Endothelial cell of umbilical vein (primary cell): ENCODE results near the gene XYLT1. TPM values are rescaled to one million over a fixed set of nuclear protein-coding genes. Genes with fewer than 3 reads are reported as not detected.

Source experiments
- BruUV-seq: library from RNA; stranded (reverse); fragments of 400-500 nt; replicated peaks from 2 replicates; lab custom pipeline; 2021; lab: Mats Ljungman, UMichigan
- CTCF ChIA-PET: fragments of 300-600, 350-600 bp; sonication (Branson Sonifier 250); formaldehyde crosslinking; loops from one replicate; lab custom pipeline; 2021; ENCODE audit warnings: antibody characterized with exemption, inconsistent platforms; lab: Charles Lee
- POLR2A ChIA-PET: fragments of 300-600, 350-600 bp; sonication (Branson Sonifier 250); formaldehyde crosslinking; loops from one replicate; lab custom pipeline; 2021; ENCODE audit warnings: antibody characterized with exemption, inconsistent platforms; lab: Charles Lee
- DNase-seq: peaks from one replicate; pipeline ENCODE4 v3.0.0-alpha.2; 2011; ENCODE audit warnings: low read depth, low spot score
- FAIRE-seq: peaks from 2 replicates; lab custom pipeline; 2011; peaks lifted over from hg19 to GRCh38; lab: Jason Lieb, UNC
- H2AFZ ChIP-seq: 2 replicates; pipeline ENCODE4 v1.6.0; 2012; ENCODE audit warnings: low read depth, low read length, control low read depth, inconsistent platforms
- H3K27ac ChIP-seq: 2 replicates; pipeline ENCODE4 v1.5.1; 2011; ENCODE audit warnings: low read depth, mild to moderate bottlenecking, control low read depth, low read length, moderate library complexity; ENCODE audit not compliant: insufficient read depth
- H3K27me3 ChIP-seq, 2 experiments: 2 replicates each; pipeline versions ENCODE4 v1.6.0 to v1.6.1; 2011; ENCODE audit warnings: low read length in 2 of 2, mixed read lengths in 1 of 2; ENCODE audit not compliant: control insufficient read depth in 2 of 2, insufficient read depth in 2 of 2
- H3K36me3 ChIP-seq, 2 experiments: 2 replicates in 1 of 2; 3 replicates in 1 of 2; pipeline ENCODE4 v1.5.1; 2011; ENCODE audit warnings: low read length in 2 of 2, mild to moderate bottlenecking in 1 of 2, moderate library complexity in 1 of 2; ENCODE audit not compliant: control insufficient read depth in 2 of 2, insufficient read depth in 2 of 2; ENCODE audit errors: extremely low read depth in 1 of 2
- H3K4me1 ChIP-seq: 3 replicates; pipeline ENCODE4 v1.5.1; 2011; ENCODE audit warnings: mild to moderate bottlenecking, low read length; ENCODE audit not compliant: control insufficient read depth, insufficient read depth; ENCODE audit errors: extremely low read depth
- H3K4me2 ChIP-seq: 2 replicates; pipeline ENCODE4 v1.6.1; 2011; ENCODE audit warnings: low read length, control low read depth, mixed read lengths; ENCODE audit not compliant: insufficient read depth
- H3K4me3 ChIP-seq, 3 experiments: fragments of 200-600 bp in 1 of 3; sonication (generic), shearing (Covaris generic) in 1 of 3; replicated peaks in 1 of 3; 2 replicates each; pipeline ENCODE4 v1.5.1; 2011 to 2016; ENCODE audit warnings: control low read depth in 3 of 3, low read length in 3 of 3, mild to moderate bottlenecking in 2 of 3, inconsistent platforms in 1 of 3, low read depth in 1 of 3, moderate library complexity in 1 of 3; ENCODE audit not compliant: insufficient read depth in 1 of 3
- H3K79me2 ChIP-seq: 2 replicates; pipeline ENCODE4 v1.6.0; 2012; ENCODE audit warnings: low read length, inconsistent platforms; ENCODE audit not compliant: control insufficient read depth, insufficient read depth
- H3K9ac ChIP-seq: replicated peaks from 2 replicates; pipeline ENCODE3; 2011; ENCODE audit warnings: low read length, control low read depth; ENCODE audit not compliant: insufficient read depth; ENCODE audit errors: extremely low read depth
- H3K9me1 ChIP-seq: replicated peaks from 3 replicates; pipeline ENCODE4 v1.6.0; 2011; ENCODE audit warnings: mild to moderate bottlenecking, low read length; ENCODE audit not compliant: control insufficient read depth, insufficient read depth; ENCODE audit errors: extremely low read depth
- H3K9me3 ChIP-seq: replicated peaks from 2 replicates; pipeline ENCODE4 v1.5.1; 2012; ENCODE audit warnings: low read length, inconsistent platforms; ENCODE audit not compliant: control insufficient read depth, insufficient read depth
- H4K20me1 ChIP-seq: replicated peaks from 2 replicates; pipeline ENCODE3; 2011; ENCODE audit warnings: mild to moderate bottlenecking, low read length; ENCODE audit not compliant: control insufficient read depth, insufficient read depth; ENCODE audit errors: extremely low read depth
- CTCF ChIP-seq, 2 donors: IDR thresholded peaks; 1 replicate in 1 of 2; 2 replicates in 1 of 2; pipeline ENCODE4 v1.5.1; 2011; ENCODE audit warnings: low read length in 2 of 2, mild to moderate bottlenecking in 2 of 2, moderate library complexity in 2 of 2, control low read depth in 1 of 2, inconsistent platforms in 1 of 2, low read depth in 1 of 2; ENCODE audit not compliant: insufficient read depth in 1 of 2; ENCODE audit errors: extremely low read depth in 1 of 2
- EZH2 ChIP-seq: IDR thresholded peaks from 2 replicates; pipeline ENCODE4 v1.6.1; 2012; ENCODE audit warnings: borderline replicate concordance, low read depth, mild to moderate bottlenecking, moderate library complexity, low read length, inconsistent platforms; ENCODE audit not compliant: severe bottlenecking
- FOS ChIP-seq: IDR thresholded peaks from 2 replicates; pipeline ENCODE4 v1.6.1; 2011; ENCODE audit warnings: mild to moderate bottlenecking, low read length, moderate library complexity, borderline replicate concordance; ENCODE audit not compliant: insufficient read depth
- GATA2 ChIP-seq: IDR thresholded peaks from 2 replicates; pipeline ENCODE4 v1.7.0; 2011; ENCODE audit warnings: low read depth, mild to moderate bottlenecking, moderate library complexity, mixed read lengths, low read length; ENCODE audit not compliant: insufficient read length, insufficient read depth
- JUN ChIP-seq: IDR thresholded peaks from 2 replicates; pipeline ENCODE4 v1.6.1; 2011; ENCODE audit warnings: borderline replicate concordance, low read depth; ENCODE audit not compliant: insufficient read length, insufficient read depth
- MAX ChIP-seq: IDR thresholded peaks from 2 replicates; pipeline ENCODE4 v1.6.1; 2011; ENCODE audit not compliant: insufficient read depth, insufficient read length
- MYC ChIP-seq: IDR thresholded peaks from one replicate; pipeline ENCODE4 v1.6.1; 2011; ENCODE audit warnings: mild to moderate bottlenecking, low read depth, low read length
- POLR2A ChIP-seq: IDR thresholded peaks from 2 replicates; pipeline ENCODE4 v1.6.1; 2012; ENCODE audit warnings: low read depth, mild to moderate bottlenecking, control low read depth, low read length
- POLR2AphosphoS5 ChIP-seq: IDR thresholded peaks from 2 replicates; pipeline ENCODE4 v1.6.1; 2012; ENCODE audit warnings: low read depth, mild to moderate bottlenecking, control low read depth, low read length, moderate library complexity; ENCODE audit not compliant: insufficient read depth
- dilution Hi-C: fragments of 300-500 bp; cut with MboI; formaldehyde crosslinking; loops from one replicate; pipeline ENCODE4 v1.15.0; 2019; ENCODE audit warnings: low sequenced_read_pairs; ENCODE audit not compliant: extremely low pct_ligation_motif_present
- intact Hi-C: fragments of 100-400 bp; cut with micrococcal nuclease; formaldehyde crosslinking; loops from one replicate; pipeline ENCODE4 v1.10.0; 2022
- polyA plus RNA-seq, 4 experiments: library from polyadenylated mRNA; depleted of rRNA in 3 of 4; stranded (reverse) in 3 of 4; unstranded in 1 of 4; fragments of >200 nt; gene quantifications; 2 replicates each; pipeline versions ENCODE4 v1.2.1 to v1.2.3, GENCODE V29; 2011 to 2012; ENCODE audit warnings: missing spikeins in 1 of 4
- total RNA-seq: library from RNA; stranded (reverse); gene quantifications from 2 replicates; pipeline ENCODE4 v1.2.3, GENCODE V29; 2021

Gene XYLT1
- total and polyA plus RNA-seq, 2 donors (not counting 3 experiments of a cell fraction or from before 2014, with no cell fraction given), result 0.63 to 2.9 TPM

GRCh38 chr16:17474037-17474436 is 3.3 kb upstream of the XYLT1 start:
- Histone ChIP-seq H3K4me2 (no peak overlapping the region), H2AFZ (no peak overlapping the region), H3K79me2 (no peaks in the 10 kb centered on the region), H3K9me3 (no peaks in the 10 kb centered on the region), H3K9me1 (no peaks in the 10 kb centered on the region), H3K9ac (no peak overlapping the region), H3K27me3 (peaks cover 15 to 18% of the 10 kb centered on the region in 2 experiments), H3K27ac (no peak overlapping the region), H3K36me3 (no peaks in the 10 kb centered on the region), H3K4me3 (no peak overlapping the region), H4K20me1 (no peaks in the 10 kb centered on the region), H3K4me1 (no peaks in the 10 kb centered on the region)
- no peak for TF ChIP-seq POLR2A
- TF ChIP-seq MYC, result no peak
- no peak for TF ChIP-seq CTCF (IDR thresholded peaks at IDR 0.05; ENCODE audit: extremely low read depth in 1 of 2, insufficient read depth in 1 of 2, low read depth in 1 of 2, low read length in 2 of 2)
- TF ChIP-seq POLR2AphosphoS5, result no peak
- no peak for TF ChIP-seq FOS
- TF ChIP-seq MAX, result no peak
- no peak for TF ChIP-seq GATA2
- no peak for TF ChIP-seq JUN
- no peak for TF ChIP-seq EZH2
- dilution Hi-C loops, result no loop called here
- intact Hi-C loops, result no loop called here
- CTCF ChIA-PET, result no interaction called here
- DNase-seq (no peak), FAIRE-seq (no peak)
- BruUV-seq, result no TSS peak
- POLR2A ChIA-PET, result no interaction called here
